Activated naive CD4-positive, alpha-beta T cell treated with anti-CD3 and anti-CD28 coated beads, Interleukin-2, amount 50 U/mL, for 16 hours (primary cell): ENCODE results near the gene KIF3A.

ENCODE experiments used
- DNase-seq: peaks from one replicate; pipeline ENCODE4 v3.0.0-alpha.2; 2020

KIF3A gene

DNA sequence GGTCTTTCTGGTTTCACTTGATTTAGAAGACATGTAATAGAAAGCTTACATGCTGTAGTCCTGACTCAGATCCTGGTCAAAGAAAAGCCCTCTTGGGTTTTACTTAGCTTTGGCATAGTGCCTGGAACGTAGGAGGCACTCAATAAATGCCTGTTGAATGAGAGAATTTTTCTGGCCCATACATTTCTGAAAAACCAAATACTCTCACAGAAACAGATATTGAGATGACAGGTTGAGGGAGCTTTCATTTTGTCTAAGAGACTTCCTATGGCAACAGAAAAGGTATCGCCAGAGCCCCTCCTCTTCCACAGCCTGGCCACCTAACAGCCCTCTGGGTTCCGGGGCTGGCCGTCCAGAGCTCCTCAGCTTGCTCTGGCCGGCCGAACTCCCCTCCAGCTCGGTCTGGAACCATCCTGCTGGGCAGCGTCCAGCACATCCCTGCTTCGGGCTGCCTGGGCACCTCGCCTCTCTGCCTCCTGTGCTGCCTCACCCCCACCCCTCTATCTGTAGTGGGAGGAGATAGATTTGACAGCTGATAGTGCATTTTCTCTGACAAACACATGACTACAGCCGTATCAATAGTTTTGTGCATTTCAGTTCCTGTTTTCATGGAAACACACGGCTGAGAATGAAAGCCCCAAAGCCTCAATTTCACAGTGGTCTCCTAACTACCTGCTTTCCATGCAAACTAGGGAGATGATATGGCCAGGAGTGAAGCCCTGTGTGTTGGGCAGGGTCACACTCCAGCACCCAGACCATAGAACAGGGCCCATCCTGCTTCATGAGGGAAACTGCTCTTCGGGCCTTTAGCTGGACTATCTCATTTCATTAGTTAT is 62.5 kb downstream of the KIF3A start:
- DNase-seq, result no peak

DNA sequence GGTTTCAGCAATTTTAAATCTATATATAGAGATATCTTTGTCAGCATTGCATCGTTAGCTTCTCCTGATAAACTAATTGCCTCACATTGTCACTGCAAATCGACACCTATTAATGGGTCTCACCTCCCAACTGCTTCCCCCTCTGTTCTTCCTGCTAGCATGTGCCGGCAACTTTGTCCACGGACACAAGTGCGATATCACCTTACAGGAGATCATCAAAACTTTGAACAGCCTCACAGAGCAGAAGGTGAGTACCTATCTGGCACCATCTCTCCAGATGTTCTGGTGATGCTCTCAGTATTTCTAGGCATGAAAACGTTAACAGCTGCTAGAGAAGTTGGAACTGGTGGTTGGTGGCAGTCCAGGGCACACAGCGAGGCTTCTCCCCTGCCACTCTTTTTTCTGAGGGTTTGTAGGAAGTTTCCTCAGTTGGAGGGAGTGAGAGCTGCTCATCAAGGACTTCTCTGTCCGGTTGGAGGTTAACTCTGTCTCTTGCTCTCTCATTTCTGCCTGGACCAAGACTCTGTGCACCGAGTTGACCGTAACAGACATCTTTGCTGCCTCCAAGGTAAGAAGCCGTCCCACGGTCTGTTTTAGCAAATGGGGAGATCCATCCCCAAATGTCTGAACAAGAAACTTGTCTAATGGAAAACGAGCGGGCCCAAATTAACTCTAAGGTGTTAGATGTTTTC is 63.3 kb downstream of the KIF3A start, which contains the start of gene IL4:
Gene IL4 (plus strand): TSS at position 51 of the 692 bp plus-strand sequence. CDS start 62 bp downstream, at position 113.
- DNase-seq, result no peak

DNA sequence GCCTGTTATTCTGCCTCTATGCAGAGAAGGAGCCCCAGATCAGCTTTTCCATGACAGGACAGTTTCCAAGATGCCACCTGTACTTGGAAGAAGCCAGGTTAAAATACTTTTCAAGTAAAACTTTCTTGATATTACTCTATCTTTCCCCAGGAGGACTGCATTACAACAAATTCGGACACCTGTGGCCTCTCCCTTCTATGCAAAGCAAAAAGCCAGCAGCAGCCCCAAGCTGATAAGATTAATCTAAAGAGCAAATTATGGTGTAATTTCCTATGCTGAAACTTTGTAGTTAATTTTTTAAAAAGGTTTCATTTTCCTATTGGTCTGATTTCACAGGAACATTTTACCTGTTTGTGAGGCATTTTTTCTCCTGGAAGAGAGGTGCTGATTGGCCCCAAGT is 63.9 kb downstream of the KIF3A start:
- DNase-seq, result no peak

DNA sequence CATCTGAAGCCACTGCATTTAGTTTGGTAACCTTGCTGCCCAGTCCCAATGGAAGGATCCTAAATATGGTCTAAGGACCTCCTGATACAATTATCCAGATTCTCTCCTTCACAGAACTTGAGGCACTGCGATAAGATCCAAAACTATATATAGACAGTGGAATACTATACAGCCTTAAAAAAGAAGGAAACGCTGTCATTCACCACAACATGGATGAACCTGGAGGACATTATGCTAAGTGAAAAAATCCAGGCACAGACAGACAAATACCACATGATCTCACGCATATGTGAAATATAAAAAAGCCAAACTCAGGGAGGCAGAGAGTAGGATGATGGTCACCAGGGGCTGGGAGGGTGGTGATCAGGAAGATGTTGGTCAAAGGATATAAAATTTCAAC is 66.3 kb downstream of the KIF3A start:
- no peak for DNase-seq

DNA sequence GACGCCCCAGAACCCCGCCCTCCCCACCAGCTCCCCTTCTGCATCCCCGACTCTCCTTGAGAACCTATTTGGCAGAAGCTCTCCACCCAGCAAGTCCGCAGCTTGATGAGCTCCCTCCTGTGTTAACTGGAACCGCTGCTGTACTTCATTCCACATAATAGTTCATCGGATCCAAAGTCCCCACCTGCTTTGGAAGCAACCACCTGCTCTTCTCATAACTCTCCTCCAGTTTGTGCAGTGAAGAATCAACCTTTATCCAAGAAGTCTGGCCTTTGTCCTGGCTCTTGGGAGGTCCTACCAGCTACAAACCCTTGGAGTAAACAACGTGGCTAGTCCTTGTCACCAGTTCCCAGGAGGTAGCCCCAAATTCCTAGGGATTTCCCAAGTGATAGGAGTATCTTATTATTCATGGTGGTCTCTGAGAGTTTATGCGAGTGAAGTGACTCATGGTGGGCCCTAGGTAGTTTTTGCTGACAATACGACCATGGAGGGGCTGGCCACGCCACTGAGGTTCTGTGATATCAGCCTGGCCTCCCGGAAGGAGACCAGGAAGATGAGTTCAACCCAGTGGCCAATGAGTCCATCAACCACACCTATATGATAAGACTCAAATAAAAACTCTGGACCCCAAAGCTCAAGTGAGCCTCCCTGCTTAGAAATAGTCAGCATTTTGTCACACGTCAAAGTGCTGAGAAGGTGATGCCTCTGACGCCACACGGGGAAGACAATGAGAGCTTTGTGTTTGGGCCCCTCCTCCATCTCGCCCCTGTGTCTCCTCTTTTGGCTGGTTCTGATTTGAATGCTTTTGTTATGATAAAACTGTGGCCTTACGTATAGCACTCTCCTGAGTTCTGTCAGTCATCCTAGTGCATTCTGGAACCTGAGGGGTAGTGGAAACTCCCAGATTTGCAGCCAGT is 67.1 kb downstream of the KIF3A start:
- no peak for DNase-seq

DNA sequence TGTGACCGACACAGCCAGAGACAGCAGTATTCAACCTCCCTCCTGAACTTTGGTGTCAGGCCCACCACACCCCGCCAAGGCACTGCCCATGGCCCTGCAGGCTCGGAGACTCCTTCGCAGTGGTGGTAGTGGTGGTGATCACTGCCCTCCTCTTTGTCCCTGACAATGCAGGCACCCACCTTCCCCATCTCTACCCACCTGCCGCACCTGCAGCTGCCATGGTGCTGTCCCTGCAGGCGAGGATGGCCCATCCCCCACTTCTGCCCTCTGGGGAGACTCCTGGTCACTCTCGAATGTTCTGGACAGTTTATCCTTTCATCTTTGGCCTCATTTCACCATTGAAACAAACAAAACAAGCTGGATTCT is 67.9 kb downstream of the KIF3A start:
- DNase-seq, result no peak

DNA sequence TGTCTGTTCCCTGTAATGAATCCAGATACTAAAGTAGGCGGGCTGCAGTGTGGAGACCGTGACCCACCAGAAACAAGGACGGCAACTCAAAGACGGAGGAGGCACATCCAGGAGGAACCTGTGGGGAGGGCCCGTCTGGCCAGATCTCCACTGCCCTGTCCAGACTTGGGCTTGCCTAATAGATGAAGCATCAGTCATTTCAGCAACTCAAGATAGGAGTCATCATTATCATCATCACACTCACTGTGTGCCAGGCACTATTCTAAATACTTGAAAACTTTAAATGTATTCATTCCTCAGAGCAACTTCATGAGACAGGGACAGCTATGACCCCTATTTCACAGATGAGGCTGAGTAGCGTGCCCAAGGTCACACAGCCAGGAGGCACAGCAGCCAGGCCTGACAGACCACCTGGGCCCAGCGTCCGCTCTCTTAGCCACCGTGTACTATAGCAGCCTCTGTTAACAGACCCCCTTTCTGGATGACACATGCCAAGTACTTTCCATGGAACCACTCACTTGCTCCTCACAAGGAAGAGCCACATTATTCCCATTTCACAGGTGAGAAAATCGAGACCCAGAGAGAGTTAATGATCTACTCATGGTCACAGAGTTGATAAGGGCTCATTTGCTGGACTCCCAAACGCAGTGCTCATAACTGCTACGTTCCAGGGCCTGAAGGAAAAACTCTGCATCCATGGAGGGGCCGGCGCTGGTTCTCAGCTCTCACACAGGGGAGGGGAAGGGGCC is 68.5 kb downstream of the KIF3A start:
- DNase-seq, result no peak

DNA sequence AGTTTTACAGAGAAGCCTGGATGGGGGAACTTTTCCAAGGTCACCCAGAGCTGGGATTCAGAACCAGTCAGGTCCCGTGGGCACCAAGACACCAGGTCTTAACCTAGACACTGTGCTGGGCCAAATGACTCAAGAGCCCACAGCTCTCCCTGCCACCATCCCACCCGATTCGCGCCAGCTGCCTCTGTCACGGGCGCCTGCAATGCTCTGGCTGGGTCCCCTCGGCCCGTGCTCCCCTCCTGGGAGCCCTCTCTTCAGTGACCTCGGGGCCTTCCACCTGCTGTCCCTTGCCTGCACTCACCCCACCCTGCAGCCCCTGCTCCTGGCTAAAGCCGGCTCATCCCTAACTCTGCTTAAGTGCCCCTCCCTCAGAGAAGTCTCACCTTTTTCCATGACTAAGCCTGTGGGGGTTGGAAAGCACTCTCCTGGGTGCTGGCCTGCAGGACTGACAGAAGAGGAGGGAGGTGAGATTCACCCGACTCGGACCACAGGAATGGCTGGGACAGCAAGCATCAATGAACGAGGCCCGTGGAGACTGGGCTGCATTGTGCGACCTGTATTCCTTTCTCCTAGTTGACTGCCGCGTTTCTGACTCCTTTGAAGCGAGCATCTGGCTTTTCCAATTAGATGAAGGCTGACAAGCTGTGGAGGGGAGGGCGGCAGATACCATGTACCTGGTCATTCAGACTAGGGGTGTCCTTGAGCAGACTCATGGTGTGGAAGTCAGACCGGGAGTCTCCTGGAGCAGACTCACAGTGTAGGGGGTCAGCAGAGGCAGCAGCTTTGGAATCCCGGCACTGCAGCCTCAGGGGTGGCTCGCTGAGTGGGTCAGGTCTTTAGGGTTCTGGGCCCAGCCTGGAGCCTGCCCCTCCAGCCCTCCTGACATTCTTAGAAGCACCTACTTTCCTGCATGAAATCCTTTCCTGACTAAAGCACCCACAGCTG is 69.3 kb downstream of the KIF3A start:
- DNase-seq, result no peak

DNA sequence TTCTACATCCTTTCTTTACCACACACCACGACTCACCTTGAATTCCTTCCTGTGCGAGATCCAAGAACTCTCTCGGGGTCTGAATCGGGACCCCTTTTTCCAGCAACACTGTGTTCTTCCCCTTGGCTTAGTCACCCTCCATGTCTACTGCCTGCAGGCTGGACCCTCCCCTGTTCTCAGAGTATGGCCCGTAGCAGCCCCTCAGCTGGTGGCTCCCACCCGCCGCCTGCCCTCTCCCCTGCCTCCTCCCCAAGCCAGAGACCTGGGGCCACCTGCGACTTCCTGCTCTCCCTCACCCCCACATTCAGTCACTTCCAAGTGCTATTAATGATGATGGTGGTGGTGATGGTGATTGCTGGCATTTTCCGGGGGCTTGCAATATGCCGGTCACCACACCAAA is 70.0 kb downstream of the KIF3A start:
- DNase-seq, result no peak

DNA sequence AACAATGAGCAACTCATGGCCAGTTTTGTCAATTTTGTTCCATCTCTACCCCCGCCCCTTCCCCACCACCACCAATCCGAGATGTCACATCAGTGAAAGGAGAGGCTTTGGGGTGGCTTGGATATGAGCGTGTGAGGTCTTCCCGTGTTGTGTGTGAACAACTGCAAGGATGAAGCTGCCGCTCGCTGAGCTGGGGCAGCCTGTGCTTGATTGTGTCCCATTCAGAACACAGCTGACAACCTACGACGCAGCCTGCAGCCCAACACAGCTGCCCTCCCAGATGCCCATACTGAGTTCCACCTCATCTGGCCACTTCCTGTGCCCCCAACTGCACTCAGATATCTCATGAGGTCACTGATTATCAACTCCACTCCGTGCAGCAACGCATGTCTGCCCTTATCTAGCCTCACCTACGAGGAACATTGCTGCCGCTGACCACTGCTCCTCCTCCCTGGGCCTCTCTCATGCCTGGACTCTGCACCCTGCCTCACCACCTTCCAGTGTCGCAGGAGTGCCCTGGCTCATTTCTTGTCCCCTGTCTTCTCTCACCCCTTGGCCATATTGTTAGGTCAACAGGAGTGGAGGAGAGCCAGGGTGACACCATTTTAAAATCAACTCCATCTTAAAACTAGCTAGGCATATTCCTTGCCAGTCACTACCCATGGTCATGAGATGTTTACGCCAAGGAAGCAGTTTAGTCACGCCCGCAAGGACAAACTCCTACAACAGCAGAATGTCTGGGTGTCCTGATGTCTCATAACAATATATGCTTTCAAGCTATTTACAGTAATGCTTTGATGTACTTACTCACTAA is 70.8 kb downstream of the KIF3A start:
- no peak for DNase-seq

DNA sequence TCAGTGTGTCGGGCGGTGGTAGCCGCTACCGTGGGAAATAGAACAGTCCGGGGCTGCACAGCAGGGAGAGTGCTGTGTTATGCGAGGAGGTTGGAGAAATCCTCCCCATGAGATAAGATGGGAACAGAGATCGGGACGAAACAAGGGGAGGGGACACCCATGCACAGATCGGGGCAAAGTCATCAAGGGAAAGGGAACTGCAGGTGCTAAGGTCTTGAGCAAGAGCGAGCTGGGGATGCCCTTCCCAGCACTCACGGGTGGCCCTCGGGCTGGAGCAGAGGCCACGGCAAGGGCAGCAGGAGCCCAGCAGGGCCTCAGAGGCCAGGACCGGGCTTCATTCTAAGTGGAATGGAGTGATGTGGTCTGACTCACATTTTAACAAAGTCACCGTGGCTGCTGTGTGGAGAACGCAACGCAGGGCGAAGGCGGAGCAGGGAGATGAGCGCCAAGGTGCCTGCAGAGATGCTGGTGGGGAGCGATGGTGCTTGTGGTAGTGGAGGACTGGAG is 71.7 kb downstream of the KIF3A start:
- no peak for DNase-seq

DNA sequence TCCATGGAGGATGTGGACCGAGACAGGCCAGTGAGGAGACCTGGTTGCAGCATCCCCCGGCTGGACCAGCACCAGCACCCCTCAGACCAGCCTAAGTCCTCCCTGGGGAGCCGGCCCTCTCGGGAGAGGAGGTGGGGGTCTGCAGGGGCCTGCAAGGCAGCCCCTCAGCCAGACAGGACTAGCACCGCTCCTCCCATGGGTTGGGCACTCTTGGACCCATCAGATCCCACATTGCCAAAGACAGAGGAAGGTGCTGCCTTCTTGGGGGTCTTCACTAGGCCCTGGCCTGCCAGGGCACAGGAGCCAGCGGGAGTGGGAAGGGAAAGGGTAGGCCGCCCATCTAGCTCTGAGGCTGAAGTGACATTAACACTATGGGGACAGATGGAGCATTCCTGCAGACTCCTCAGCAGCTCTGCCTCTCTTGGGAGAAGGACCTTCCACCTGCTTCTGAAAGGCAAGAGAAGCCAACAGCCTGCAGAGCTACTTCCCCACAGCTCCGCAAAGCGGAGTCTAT is 72.6 kb downstream of the KIF3A start:
- DNase-seq, result no peak

DNA sequence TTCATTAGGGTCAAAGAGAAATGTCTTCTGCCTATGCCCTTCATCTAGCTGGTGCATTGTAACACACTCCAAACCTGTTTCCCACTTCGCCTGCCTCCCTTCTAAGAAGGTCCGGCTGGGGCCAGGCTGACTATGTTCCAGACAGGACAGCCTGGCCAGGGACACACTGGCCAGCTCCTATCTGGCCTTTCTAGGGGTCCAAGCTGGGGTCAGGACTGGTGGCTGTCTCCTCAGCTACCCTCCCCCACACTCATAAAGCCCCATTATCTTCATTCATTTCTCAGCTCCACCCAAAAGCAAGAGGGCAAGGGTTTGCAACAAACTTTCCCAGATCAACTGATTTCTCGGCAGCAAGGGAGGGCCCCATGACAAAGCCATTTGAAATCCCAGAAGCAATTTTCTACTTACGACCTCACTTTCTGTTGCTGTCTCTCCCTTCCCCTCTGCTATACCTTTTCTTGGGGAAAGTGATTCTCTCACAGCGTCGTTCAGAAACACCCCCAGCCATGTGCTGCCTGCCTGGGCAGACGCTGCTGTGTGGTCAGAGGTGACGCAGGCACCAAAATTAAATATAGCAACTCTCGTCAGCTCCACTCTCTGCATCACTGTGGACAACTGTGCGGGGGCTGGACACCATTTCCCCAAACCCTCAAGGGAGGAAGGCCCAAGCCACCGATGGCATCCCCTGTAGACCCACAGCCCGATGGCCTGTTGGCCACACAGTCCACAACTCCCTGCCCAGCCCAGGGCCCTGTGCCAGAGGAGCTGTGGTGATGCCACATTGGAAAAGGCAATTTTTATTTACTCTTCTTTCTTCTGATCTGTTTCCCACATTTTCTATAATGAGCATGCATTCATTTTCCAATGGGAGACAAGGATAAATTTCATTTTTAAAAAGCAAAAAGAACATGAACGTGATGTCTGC is 73.3 kb downstream of the KIF3A start:
- DNase-seq, result no peak

DNA sequence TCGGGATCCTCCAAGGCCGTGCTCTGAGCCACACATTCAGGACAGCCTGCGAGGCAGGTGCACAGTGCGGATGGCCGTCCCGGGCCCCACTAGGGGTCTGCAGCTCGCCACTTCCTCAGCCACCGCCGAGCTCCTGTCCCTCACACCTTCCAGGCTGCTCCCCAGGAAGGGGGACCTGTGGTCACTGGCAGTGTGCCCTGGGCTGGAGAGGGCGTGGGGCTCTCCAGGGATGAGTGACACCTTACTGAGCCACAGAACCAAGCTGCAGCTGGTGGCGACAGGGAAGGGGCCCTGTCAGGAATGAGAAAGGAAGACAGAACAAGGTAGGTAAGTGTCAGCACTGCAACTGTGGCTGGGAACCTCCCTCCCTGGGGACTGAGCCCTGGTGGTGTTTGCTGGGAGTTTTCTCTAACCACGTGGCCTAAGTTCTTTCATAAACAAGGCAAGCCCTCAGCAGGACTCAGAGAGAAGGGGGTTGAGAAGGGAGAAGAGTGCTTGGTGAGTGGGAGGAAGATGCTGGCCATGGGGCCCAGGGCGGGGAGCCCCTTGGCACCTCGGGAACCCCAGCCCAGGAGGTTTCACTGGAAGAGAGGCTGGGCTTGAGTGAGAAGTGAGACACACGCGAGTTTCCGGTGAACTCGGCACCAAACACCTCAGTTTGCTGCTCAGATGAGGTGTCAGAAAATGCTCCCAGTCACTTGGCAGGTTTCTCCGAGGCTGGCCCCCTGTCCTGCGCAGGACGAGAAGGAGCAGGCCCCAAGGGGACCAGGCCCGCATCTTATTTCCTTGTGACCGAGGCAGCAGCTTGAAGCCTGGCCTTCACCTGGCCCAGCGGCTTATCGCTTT is 74.2 kb downstream of the KIF3A start:
- no peak for DNase-seq

DNA sequence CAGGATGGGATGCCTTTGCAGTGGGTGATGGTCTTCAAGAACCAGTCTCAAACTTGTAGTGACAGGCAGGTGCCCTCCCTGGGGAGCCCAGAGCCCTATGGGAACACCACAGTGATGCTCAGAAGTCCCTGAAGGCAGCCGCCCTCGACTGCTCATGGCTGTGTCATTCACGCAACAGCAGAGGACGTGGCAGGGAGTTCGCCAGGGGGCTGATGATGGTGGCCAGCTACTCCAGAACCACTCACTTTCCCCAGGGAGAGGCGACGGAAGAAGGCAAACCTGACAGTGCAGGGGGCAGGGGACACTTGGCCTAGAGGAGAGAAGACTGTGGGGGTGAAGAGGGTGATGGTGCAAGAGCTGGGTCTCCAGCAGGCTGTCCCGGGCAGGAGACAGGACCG is 75.3 kb downstream of the KIF3A start:
- DNase-seq, result no peak

DNA sequence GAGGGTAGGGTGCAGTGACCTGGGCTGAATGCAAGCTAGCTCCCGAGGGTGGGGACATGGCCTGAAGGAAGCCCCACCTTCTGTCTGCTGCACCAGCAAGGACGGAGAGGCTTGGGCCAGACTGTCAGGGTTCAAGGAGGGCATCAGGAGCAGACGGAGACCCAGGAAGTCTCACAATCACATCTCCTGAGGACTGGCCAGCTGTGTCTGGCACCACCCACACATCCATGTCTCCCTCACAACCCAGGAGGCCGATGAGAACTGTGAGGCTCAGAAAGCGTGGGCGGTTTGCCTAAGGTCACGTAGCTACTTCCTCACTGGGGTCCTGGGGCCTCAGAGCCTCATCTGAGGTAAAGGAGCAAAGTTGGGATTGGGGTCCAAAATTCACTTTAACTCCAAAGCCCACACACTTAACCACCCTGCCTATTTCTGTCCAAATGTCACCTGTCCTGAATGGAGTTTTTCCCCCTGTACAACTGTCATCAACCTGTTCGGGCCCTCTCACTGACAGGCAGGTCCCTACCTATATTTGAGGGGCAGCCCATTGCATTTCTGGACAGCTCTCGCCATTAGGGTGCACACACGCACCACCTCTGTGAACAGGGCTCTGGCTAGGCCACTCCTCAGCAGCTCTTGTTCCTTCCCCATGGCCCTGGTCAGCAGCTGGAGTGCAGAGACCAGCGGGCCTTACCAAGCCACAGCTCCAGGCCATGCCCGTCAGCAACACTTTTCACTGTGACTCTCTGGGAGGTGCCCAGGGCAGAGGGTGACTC is 75.9 kb downstream of the KIF3A start:
- DNase-seq, result no peak
